ENCODE measurements around the gene CCNY.

DNA sequence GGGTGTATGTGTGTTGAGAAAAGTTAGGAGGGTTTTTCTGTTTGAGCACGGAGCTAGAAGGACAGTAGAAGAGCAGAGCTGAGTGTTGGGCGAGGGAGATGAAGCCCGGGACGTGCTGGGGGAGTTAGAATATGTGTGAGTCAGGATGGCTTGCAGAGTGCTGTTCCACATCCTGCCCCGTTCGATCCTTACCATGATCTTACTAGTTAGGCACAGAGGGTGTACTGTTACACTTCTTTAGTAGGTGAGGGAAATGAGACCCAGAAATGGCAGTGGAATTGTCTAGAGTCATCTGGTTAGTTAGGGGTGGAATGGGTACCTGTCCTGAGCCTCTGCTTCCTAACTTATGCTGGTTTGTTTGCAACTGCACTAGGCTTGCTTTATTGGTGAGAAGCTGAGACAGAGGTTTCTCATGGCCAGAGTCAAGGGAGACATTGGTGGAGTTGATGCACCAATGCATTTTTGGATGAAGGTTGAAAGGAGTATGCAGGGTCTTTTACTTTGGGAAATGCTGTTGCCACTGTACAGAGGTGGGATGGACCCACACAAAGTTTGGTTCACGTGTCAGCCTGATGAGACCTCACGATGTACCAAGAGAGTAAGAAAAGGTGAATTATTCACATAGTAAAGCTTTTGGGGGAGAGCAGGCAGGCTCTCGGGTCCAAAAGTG lies 42.4 kb downstream of the CCNY start:
- TF ChIP-seq, protein P1, sequence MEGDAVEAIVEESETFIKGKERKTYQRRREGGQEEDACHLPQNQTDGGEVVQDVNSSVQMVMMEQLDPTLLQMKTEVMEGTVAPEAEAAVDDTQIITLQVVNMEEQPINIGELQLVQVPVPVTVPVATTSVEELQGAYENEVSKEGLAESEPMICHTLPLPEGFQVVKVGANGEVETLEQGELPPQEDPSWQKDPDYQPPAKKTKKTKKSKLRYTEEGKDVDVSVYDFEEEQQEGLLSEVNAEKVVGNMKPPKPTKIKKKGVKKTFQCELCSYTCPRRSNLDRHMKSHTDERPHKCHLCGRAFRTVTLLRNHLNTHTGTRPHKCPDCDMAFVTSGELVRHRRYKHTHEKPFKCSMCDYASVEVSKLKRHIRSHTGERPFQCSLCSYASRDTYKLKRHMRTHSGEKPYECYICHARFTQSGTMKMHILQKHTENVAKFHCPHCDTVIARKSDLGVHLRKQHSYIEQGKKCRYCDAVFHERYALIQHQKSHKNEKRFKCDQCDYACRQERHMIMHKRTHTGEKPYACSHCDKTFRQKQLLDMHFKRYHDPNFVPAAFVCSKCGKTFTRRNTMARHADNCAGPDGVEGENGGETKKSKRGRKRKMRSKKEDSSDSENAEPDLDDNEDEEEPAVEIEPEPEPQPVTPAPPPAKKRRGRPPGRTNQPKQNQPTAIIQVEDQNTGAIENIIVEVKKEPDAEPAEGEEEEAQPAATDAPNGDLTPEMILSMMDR (IDR thresholded peaks at IDR 0.05; ENCODE audit: low read depth, low read length, poor library complexity, severe bottlenecking): no peak
- TF ChIP-seq EZH2phosphoT487 (IDR thresholded peaks at IDR 0.05; ENCODE audit: borderline replicate concordance, low read length): no peak

Data from DOHH2 (cell line).